Measurements from ENCODE around the gene HMCN2.
"Not testable (repeated sequence)": the region's sequence is repeated elsewhere in the genome, so short reads cannot be mapped to it uniquely, and the experiment has no call there.

HMCN2 gene

DNA sequence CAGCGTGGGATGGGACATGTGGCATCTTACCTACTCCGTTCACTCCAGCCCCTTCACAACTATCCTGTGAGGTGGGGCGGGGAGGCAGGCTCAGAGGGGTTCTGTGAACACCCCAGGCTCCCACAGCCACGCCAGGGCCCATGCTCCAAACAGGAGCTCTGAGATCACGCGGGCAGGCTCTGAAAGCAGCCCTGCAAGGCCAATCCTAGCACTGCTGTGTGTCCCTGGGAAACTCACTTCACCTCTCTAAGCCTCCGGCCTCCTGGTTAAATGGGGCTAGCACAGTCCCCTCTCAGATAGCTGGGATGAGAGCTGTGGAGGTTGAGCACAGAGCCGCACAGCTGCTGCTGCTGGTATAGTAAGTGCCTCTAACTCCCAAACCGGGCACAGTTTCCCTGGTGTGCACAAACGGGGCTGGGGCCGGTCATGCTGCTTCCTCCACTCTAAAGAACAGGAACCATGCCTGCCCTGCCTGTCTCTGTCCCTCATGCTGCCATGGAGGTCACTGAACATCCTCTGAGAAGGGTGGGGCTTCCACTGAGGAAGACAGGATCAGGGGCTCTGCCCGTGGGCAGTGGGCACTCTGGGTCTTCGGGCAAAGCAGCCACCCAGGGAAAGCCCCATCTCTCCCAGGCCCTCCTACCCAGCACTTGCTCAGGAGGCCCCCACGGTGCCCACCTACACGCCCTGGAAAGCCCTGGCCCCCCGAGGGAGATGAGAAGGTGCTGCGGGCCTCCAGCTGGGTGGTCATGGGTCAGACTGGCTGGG lies 166.2 kb downstream of the HMCN2 start:
- TF ChIP-seq, protein P1, sequence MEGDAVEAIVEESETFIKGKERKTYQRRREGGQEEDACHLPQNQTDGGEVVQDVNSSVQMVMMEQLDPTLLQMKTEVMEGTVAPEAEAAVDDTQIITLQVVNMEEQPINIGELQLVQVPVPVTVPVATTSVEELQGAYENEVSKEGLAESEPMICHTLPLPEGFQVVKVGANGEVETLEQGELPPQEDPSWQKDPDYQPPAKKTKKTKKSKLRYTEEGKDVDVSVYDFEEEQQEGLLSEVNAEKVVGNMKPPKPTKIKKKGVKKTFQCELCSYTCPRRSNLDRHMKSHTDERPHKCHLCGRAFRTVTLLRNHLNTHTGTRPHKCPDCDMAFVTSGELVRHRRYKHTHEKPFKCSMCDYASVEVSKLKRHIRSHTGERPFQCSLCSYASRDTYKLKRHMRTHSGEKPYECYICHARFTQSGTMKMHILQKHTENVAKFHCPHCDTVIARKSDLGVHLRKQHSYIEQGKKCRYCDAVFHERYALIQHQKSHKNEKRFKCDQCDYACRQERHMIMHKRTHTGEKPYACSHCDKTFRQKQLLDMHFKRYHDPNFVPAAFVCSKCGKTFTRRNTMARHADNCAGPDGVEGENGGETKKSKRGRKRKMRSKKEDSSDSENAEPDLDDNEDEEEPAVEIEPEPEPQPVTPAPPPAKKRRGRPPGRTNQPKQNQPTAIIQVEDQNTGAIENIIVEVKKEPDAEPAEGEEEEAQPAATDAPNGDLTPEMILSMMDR (IDR thresholded peaks at IDR 0.05; ENCODE audit: extremely low read depth, insufficient read depth, missing control alignments): no peak

DNA sequence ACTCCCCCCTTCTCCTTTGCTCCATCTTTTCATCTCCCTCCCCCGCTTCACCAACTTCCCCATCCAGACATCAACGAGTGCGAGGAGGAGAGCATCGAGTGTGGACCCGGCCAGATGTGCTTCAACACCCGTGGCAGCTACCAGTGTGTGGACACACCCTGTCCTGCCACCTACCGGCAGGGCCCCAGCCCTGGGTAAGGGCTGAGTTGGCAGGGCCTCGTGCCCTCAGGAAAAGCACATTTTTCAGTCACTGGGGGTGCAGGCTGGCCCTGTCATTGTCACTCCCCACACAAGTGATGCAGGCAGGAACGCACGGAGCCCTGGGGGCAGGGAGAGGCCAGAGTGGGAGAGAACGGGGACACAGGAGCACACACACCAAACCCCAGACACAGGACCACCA lies 166.8 kb downstream of the HMCN2 start:
- DNase-seq (ENCODE audit: low spot score): no peak
- TF ChIP-seq, protein P1 (IDR thresholded peaks at IDR 0.05; ENCODE audit: extremely low read depth, insufficient read depth, missing control alignments): peak; percentile 12

More for the DNA sequence above, 166.2 kb downstream of the HMCN2 start:
- in situ Hi-C loops (cut with MboI; ENCODE audit: low pct_unique_long_range_greater_than_20kb, low sequenced_read_pairs, unreplicated experiment): no loop called here
- no peak for DNase-seq (ENCODE audit: low spot score)

DNA sequence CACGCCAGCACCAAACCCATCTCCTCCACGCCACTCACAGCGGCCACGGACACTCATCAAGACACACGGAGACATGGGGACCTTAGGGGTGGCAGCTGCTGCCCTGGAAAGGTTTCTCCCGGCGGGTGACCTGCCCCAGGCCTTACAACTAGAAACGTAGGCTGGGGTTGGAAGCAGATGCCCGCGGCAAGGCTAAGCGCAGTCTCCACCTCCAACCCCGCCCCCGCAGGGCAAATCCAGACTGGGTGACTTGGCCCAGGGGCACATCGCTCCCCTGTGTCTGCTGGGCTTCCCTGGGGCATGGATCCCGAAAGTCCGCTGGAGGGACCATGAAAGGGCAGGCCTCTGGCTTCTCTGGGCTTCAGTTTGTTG lies 167.2 kb downstream of the HMCN2 start:
- in situ Hi-C loops (cut with MboI; ENCODE audit: low pct_unique_long_range_greater_than_20kb, low sequenced_read_pairs, unreplicated experiment): no loop called here
- no peak for DNase-seq (ENCODE audit: low spot score)
- TF ChIP-seq, protein P1 (IDR thresholded peaks at IDR 0.05; ENCODE audit: extremely low read depth, insufficient read depth, missing control alignments): no peak

More for the DNA sequence above, 166.8 kb downstream of the HMCN2 start:
- in situ Hi-C loops (cut with MboI; ENCODE audit: low pct_unique_long_range_greater_than_20kb, low sequenced_read_pairs, unreplicated experiment): no loop called here

DNA sequence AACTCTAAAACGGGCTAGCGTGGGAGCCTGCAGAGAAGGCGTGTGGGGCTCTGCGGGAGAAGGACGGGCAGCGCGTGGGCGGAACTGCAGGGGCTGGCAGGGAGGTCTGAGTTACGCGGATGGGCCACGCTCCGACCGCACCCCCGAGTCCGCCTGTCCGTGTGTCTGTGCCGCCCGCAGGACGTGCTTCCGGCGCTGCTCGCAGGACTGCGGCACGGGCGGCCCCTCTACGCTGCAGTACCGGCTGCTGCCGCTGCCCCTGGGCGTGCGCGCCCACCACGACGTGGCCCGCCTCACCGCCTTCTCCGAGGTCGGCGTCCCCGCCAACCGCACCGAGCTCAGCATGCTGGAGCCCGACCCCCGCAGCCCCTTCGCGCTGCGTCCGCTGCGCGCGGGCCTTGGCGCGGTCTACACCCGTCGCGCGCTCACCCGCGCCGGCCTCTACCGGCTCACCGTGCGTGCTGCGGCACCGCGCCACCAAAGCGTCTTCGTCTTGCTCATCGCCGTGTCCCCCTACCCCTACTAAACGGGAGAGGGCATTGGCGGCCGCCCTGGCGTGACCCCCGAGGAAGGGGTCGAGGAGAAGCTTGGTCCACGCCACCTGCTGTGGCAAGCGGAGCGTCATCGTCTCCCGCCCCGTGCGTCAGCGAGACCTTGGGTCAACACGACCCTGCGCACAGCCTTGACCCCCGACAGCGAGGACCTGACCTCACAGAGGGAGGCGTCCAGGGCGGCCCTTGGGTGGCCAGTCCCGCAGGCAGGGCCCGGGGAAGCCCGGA lies 167.8 kb downstream of the HMCN2 start:
- in situ Hi-C loops (cut with MboI; ENCODE audit: low pct_unique_long_range_greater_than_20kb, low sequenced_read_pairs, unreplicated experiment): no loop called here
- peak; percentile 84 for DNase-seq (ENCODE audit: low spot score)
- TF ChIP-seq, protein P1 (IDR thresholded peaks at IDR 0.05; ENCODE audit: extremely low read depth, insufficient read depth, missing control alignments): peak; percentile 38

DNA sequence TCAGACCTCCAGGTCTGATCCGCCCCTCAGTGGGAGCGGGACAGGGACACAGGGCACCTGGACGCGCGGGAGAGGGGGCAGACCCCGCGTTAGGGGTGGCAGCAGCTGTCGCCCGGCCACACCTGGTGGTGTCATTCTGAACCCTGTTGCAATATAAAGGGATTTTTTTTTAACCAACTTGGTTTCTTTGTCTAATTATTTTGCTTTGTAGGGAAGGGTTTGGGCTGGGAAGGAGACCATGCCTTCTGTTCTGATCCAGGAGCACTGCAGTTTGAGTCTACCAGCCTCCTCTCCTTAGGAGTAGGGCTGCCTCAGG lies 168.3 kb downstream of the HMCN2 start:
- in situ Hi-C loops (cut with MboI; ENCODE audit: low pct_unique_long_range_greater_than_20kb, low sequenced_read_pairs, unreplicated experiment): no loop called here
- TF ChIP-seq, protein P1 (IDR thresholded peaks at IDR 0.05; ENCODE audit: extremely low read depth, insufficient read depth, missing control alignments): no peak
- DNase-seq (ENCODE audit: low spot score): no peak

DNA sequence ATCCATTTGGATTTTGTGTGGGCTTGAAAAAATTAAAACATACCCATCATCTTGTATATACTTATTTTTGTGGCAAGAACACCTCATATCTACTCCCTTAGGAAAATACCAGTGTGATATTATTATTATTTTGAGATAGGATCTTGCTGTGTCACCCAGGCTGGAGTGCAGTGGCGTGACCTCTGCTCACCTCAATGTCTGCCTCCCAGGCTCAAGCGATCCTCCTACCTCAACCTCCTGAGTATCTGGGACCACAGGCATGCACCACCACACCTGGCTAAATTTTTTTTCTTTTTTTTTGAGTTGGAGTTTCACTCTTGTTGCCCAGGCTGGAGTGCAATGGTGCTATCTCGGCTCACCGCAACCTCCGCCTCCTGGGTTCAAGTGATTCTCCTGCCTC lies 169.1 kb downstream of the HMCN2 start:
- DNase-seq (ENCODE audit: low spot score); in situ Hi-C loops (cut with MboI; ENCODE audit: low pct_unique_long_range_greater_than_20kb, low sequenced_read_pairs, unreplicated experiment): not testable (repeated sequence)

All from GM13977 (cell line).